KBM-7 (cell line): Measurements from ENCODE around the gene INF2.

ENCODE experiments used
- DNase-seq: peaks from one replicate; pipeline ENCODE4 v3.0.0-alpha.2; 2015
- in situ Hi-C: fragments of 300-500 bp; cut with MboI; formaldehyde crosslinking; loops from 2 replicates; pipeline ENCODE4 v1.14.3; 2020; ENCODE audit warnings: low sequenced_read_pairs, low pct_unique_long_range_greater_than_20kb, mixed read lengths

Gene INF2

GRCh38 chr14:104686624-104687517, 2.5 kb upstream of the INF2 start:
- in situ Hi-C loops = no loop called here
- no peak for DNase-seq

GRCh38 chr14:104687601-104688504, 1.6 kb upstream of the INF2 start:
- in situ Hi-C loops = no loop called here
- DNase-seq = no peak

DNA sequence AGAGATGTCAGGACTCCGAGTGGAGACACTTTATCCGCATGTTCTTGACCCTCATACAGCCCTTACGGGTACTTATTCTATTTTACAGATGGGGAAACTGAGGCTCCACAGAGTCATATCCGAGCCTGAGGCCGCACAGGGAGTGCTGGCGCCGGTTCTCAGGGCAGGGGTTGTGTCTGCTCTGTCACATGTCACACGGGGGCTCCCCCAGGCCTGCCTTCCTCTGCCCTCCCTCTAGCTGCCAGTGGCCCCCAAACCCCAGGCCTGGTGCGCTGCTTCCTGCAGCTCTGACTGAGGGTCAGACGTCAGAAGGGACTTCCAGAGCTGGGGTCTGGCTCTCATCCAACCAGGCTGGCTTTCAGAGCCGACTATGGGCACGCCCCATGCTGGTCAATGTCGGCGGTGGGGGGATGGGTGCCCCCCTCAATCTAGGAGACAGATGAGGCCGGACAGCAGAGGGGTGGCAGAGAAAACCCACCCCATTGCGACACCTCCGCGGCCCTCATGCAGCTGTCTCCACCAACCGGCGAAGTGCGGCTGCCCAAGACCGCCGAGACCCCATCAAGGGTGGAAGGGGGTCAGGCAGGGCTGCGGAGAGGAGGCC, 811 bp upstream of the INF2 start:
- in situ Hi-C loops = no loop called here

DNA sequence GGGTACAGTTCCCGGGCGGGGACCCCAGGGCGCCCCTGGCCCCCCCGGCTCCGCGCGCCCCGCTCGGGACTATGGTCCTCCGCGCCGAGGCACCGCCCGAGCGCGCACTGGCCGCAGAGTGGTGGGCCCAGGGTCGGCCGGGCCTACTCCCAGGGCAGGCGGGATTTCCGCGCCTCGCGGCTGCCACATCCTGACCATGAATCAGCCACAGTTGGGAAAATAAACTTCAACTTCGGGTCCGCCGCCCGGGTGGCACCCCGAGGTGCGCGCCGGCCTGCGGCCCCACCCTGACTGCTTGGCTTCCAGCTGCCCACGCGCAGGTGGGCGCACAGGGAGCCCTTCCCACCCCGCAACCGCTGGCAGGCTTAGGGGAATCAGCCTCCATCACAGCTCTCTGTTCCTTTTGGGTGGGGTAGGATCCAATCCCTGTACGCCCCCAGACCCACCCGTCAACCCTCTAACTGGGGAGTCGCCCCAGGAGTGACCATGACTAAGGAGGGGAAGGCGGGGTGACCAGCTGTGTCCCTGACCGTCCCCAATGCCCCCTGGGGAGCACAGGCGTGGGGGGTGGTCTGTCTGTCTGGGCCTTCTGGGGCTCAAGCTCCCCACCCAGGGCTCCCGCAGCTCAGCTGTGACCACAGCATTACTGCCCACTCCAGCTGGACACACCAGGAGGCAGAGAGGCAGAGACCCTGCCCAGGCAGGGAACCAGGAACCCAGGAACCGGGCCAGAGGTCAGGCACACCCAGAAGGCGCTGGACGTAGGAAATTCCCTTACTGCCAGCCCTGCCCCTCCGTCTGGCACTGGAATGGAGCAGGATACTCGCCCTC, 678 bp downstream of the INF2 start:
- in situ Hi-C loops = no loop called here
- no peak for DNase-seq

More for the DNA sequence above, 811 bp upstream of the INF2 start:
- DNase-seq = no peak

- no peak for DNase-seq
- in situ Hi-C loops = no loop called here
Measured at GRCh38 chr14:104690861-104691455, 1.5 kb downstream of the INF2 start.

- in situ Hi-C loops = no loop called here
- DNase-seq = no peak
Measured at GRCh38 chr14:104691546-104692260, 2.3 kb downstream of the INF2 start.

- DNase-seq = no peak
- in situ Hi-C loops = no loop called here
Measured at GRCh38 chr14:104692261-104692938, 3.0 kb downstream of the INF2 start.

DNA sequence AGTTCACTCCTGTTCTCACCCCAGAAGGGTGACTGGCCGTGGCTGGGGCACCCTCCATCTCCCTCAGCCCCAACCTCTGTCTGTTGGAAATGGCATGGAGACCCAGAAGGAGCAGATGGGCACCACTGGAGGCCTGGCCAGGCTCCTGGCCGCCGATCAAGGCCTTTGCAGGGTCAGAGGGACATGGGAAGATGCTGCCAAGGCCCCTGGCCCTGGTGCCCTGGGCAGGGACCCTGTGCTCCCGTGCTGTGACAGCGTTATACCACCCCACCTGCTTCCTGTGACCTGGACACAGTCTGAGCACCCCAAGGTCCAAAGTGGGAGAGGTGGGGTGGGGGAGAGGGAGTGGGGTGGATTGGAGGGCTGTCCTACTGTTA, 3.5 kb downstream of the INF2 start:
- in situ Hi-C loops = no loop called here
- no peak for DNase-seq

DNA sequence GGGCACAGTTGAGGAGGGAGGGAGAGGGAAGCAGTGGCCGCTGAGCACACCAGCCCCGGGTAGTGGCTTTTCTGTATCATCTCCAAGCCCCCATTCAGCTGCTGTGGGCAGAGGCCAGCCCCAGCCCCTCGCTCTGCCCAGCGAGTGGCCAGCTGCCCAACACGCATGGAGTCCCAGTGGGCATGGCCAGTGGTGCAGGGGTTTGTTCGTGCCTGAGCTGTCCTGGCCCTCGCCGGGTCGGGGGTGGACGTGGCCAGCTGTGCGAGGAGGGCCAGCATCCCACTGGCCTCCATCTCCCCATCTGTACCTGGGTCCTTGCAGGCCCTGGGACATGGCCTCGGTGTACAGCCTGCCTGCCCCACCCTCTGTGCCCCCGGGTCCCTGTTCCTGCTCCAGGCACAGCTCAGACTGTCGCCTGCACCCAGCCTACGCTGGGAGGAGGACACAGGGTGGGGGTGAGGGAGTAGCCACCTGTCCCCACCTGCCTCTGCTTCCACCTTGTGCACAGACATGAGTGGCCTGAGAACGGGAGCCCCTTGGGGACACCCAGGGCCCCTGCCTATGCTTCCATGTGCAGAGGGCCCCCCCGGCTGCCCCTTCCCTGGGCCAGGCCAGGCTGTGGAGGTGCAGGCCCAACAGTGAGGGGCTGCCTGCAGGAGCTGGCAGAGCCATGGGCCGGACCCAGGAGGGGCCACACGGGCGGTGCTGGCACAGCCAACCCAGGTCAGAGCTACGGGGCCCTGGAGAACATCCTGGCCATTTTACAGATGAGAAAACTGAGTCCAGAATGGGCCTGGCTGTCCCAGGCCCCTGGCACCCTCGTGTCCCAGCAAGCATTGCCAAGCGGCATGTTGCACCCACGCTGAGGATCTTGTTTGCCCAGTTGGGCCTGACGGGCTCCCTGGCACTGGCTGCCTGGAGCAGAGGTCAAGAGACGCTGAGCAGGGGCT, 4.3 kb downstream of the INF2 start:
- in situ Hi-C loops = no loop called here
- no peak for DNase-seq

- in situ Hi-C loops = no loop called here
- no peak for DNase-seq
Measured at GRCh38 chr14:104694475-104694950, 5.1 kb downstream of the INF2 start.

DNA sequence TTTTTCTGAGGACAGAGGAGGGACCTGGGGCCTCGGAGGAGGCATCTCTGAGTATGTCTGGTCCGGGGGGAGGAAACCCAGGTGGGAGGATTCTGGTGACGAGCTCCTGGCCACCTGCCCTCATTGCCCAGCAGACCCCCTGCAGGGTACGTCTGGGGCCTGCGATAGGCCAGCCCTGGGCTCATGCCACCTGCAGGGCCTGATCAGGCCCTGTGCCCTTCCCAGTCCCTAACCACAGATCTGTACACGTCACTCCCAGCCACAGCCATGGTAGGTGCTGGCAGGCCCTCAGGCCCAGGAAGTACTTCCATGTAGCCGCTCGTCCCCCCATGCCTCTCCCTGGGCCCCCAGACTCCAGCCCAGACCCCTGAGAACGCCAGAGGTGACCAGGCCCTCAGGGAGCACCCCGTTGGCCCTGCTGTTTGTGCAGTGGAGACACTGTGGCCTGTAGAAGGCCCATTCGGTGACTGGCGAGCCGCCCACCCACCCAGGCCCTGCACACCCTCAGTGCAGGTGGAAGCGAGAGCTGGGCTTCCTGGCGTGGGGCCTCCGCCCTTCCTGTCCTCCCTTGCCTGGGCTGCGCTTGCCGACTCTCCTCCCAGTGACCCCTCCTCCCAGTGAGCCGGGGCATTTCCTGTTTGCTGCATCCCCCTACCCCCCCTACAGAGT, 5.7 kb downstream of the INF2 start:
- no peak for DNase-seq
- in situ Hi-C loops = no loop called here

DNA sequence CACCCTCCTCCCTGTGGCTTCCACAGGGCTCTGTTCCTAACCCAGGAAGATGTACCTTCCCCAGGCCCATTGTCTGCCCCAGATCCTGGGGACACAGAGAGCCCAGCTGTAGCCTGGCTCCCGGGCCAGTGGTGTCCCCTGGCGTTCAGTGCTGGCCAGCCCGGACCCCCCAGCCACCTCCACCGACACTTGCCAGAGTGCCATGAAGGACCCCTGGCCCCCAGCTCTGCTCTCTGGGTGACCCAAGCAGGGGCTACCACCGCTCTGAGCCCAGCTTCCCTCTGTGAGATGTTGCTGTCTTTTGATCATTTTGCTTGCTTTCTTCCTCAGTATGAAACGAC, 6.2 kb downstream of the INF2 start:
- DNase-seq = no peak
- in situ Hi-C loops = no loop called here

DNA sequence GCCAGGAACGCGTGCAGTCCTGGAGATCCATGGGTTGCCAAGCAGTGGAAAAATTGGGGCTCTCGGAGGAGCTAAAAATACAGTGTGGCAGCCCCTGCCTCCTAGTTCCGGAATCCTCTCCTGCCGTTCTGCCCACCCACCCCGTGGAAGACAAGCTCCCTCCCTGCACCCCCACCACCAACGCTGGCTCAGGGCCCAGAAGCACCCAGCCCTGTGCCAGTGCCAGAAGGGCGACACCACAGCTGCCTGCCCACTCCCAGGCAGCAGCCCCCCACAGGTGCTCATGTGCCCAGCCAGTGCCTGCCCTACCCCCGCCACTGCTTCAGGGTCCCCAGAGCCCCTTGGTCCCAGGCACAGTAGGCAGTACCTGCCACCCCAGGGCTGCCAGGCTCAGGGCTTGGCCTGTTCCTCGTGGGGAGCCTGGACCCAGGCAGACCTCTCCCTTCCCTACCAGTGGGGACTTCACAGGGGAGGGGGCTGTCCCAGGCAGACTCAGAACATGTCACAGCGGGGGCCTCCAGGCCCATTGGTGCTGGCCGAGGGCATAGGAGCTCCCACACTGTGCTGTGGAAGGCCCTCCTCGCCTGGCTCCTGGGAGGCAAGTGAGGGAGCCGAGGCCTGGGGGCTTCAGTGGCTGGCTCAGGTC, 7.4 kb downstream of the INF2 start:
- in situ Hi-C loops = no loop called here
- no peak for DNase-seq

GRCh38 chr14:104697317-104697703, 7.9 kb downstream of the INF2 start:
- DNase-seq = no peak
- in situ Hi-C loops = no loop called here

- no peak for DNase-seq
- in situ Hi-C loops = no loop called here
Measured at GRCh38 chr14:104697892-104698583, 8.6 kb downstream of the INF2 start.
